BLaER1 treated with 17β-estradiol and CSF1 and Interleukin-3, amounts not matched to agents 10 nM and 100 nM (cell line): ENCODE results near the gene PDE11A.

Experiments
- H3K27ac ChIP-seq, 11 experiments: shearing (Covaris generic); formaldehyde crosslinking; 2 replicates each; pipeline ENCODE4 v1.8.1; 2022
- H3K27me3 ChIP-seq, 11 experiments: shearing (Covaris generic); formaldehyde crosslinking; 2 replicates each; pipeline ENCODE4 v1.8.1; 2022
- H3K36me3 ChIP-seq, 11 experiments: shearing (Covaris generic); formaldehyde crosslinking; 2 replicates each; pipeline ENCODE4 v1.8.1; 2022
- H3K4me1 ChIP-seq, 10 experiments: shearing (Covaris generic); formaldehyde crosslinking; 2 replicates each; pipeline ENCODE4 v1.8.1; 2022
- H3K4me2 ChIP-seq, 11 experiments: shearing (Covaris generic); formaldehyde crosslinking; 2 replicates each; pipeline ENCODE4 v1.8.1; 2022
- H3K4me3 ChIP-seq, 10 experiments: shearing (Covaris generic); formaldehyde crosslinking; 2 replicates each; pipeline ENCODE4 v1.8.1; 2022
- H3K9ac ChIP-seq, 11 experiments: shearing (Covaris generic); formaldehyde crosslinking; 2 replicates each; pipeline ENCODE4 v1.8.1; 2022
- H3K9me3 ChIP-seq, 11 experiments: shearing (Covaris generic); formaldehyde crosslinking; replicated peaks in 1 of 11; 2 replicates each; pipeline ENCODE4 v1.8.1; 2022
- H4K20me1 ChIP-seq, 11 experiments: shearing (Covaris generic); formaldehyde crosslinking; 2 replicates each; pipeline ENCODE4 v1.8.1; 2022
- Cebpa-rat ChIP-seq, 11 experiments: shearing (Covaris generic); IDR thresholded peaks; 2 replicates each; pipeline ENCODE4 v1.8.1; 2022

PDE11A gene

GRCh38 chr2:177649568-177650518 lies 422.7 kb downstream of the PDE11A start:
- Histone ChIP-seq H3K4me2 (no peak overlapping the region), H3K4me3 (no peak overlapping the region), H3K27me3 (no peaks in the 10 kb centered on the region), H3K27ac (no peak overlapping the region), H3K9me3 (peaks cover 0 to 5% (median 2%) of the 10 kb centered on the region in 11 experiments; a peak in 7 of 22 replicates), H3K4me1 (peaks cover 0 to 16% (median 5%) of the 10 kb centered on the region in 10 experiments; a peak in 6 of 20 replicates), H4K20me1 (no peaks in the 10 kb centered on the region), H3K9ac (no peak overlapping the region), H3K36me3 (no peaks in the 10 kb centered on the region)
- no peak for TF ChIP-seq Cebpa-rat (IDR thresholded peaks at IDR 0.05)

- Histone ChIP-seq H3K4me1 (peaks cover 0 to 16% (median 5%) of the 10 kb centered on the region in 10 experiments; a peak in 6 of 20 replicates), H3K27me3 (no peaks in the 10 kb centered on the region), H3K4me3 (no peak overlapping the region), H3K9me3 (peaks cover 18 to 34% (median 25%) of the 10 kb centered on the region in 11 experiments; a peak in 21 of 22 replicates), H3K36me3 (no peaks in the 10 kb centered on the region), H3K9ac (no peak overlapping the region), H3K4me2 (no peak overlapping the region), H3K27ac (no peak overlapping the region), H4K20me1 (no peaks in the 10 kb centered on the region)
- TF ChIP-seq Cebpa-rat (IDR thresholded peaks at IDR 0.05) = no peak
These were observed 425.8 kb downstream of the PDE11A start for GRCh38 chr2:177646791-177647190.

DNA sequence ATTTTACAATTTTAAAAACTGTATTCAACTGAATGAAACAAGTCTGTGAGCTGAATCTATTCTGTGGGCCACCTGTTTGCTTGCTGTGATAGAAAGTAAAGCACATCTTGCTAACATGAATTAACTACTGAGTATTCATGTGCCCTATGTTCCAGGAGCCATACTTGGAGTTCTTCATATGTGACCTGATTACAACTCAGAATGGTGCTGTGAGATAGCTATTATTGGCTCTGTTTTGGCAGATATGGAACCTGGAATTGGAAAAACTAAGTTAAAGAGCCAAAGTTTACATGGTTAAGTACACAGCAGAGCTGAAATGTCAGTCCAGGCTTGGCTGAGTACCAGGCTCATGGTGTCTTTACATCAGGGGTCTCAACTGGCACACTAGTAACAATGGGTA lies 426.3 kb downstream of the PDE11A start:
- no peak overlapping the region for H3K27ac ChIP-seq
- H3K9me3 ChIP-seq = peaks cover 18 to 34% (median 25%) of the 10 kb centered on the region in 11 experiments; a peak in 21 of 22 replicates
- TF ChIP-seq Cebpa-rat (IDR thresholded peaks at IDR 0.05) = no peak
- no peak overlapping the region for H3K9ac ChIP-seq
- H3K36me3 ChIP-seq = no peaks in the 10 kb centered on the region
- H4K20me1 ChIP-seq = no peaks in the 10 kb centered on the region
- H3K4me3 ChIP-seq = no peak overlapping the region
- H3K4me2 ChIP-seq = peak overlapping the region in 4 of 11 experiments; percentile 4 to 41 (median 18); a peak in 4 of 22 replicates
- peaks cover 0 to 16% (median 5%) of the 10 kb centered on the region in 10 experiments; a peak in 6 of 20 replicates for H3K4me1 ChIP-seq
- no peaks in the 10 kb centered on the region for H3K27me3 ChIP-seq

- Histone ChIP-seq H3K36me3 (no peaks in the 10 kb centered on the region), H3K27ac (no peak overlapping the region), H4K20me1 (no peaks in the 10 kb centered on the region), H3K4me1 (peaks cover 0 to 41% (median 13%) of the 10 kb centered on the region in 10 experiments; a peak in 11 of 20 replicates), H3K9me3 (peaks cover 18 to 40% (median 25%) of the 10 kb centered on the region in 11 experiments; a peak in 21 of 22 replicates), H3K9ac (no peak overlapping the region), H3K4me2 (no peak overlapping the region), H3K27me3 (no peaks in the 10 kb centered on the region), H3K4me3 (no peak overlapping the region)
- no peak for TF ChIP-seq Cebpa-rat (IDR thresholded peaks at IDR 0.05)
These were observed 431.2 kb downstream of the PDE11A start for GRCh38 chr2:177641331-177641730.

DNA sequence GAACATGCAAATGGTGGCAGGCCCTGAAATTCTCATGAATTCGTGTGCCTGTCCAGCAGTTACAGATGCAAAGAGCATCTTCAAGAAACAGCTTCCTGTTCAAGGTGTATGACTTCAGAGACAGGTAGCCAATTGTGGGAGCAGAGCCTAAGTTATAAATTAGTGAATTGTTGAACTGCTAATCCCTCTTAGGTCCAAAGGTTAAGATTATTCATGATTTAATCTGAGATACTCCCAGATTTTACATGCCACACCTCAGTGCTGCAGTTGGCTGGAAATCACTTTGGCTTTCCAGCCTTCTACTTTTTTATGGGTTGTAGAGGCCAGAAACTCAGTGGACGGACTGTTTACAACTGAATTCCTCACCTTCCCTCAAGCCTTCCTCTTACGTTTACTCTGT lies 432.2 kb downstream of the PDE11A start:
- H3K4me1 ChIP-seq = peaks cover 0 to 41% (median 7%) of the 10 kb centered on the region in 10 experiments; a peak in 11 of 20 replicates
- H3K4me2 ChIP-seq = no peak overlapping the region
- no peaks in the 10 kb centered on the region for H3K27me3 ChIP-seq
- TF ChIP-seq Cebpa-rat (IDR thresholded peaks at IDR 0.05) = no peak
- no peak overlapping the region for H3K4me3 ChIP-seq
- no peak overlapping the region for H3K27ac ChIP-seq
- no peaks in the 10 kb centered on the region for H4K20me1 ChIP-seq
- H3K36me3 ChIP-seq = no peaks in the 10 kb centered on the region
- H3K9ac ChIP-seq = no peak overlapping the region
- H3K9me3 ChIP-seq = peaks cover 18 to 40% (median 25%) of the 10 kb centered on the region in 11 experiments; a peak in 21 of 22 replicates

- Histone ChIP-seq H3K27ac (no peak overlapping the region), H3K27me3 (no peaks in the 10 kb centered on the region), H3K9me3 (peaks cover 16 to 31% (median 21%) of the 10 kb centered on the region in 11 experiments; a peak in 21 of 22 replicates), H3K4me2 (peak overlapping the region in 5 of 11 experiments; percentile 3 to 42 (median 39); a peak in 7 of 22 replicates), H3K9ac (no peak overlapping the region), H3K4me3 (no peak overlapping the region), H4K20me1 (no peaks in the 10 kb centered on the region), H3K36me3 (no peaks in the 10 kb centered on the region), H3K4me1 (peaks cover 0 to 46% (median 16%) of the 10 kb centered on the region in 10 experiments; a peak in 14 of 20 replicates)
- TF ChIP-seq Cebpa-rat (IDR thresholded peaks at IDR 0.05) = no peak
These were observed 433.2 kb downstream of the PDE11A start for GRCh38 chr2:177639262-177639914.

GRCh38 chr2:177638507-177638906 lies 434.1 kb downstream of the PDE11A start:
- H3K36me3 ChIP-seq = no peaks in the 10 kb centered on the region
- TF ChIP-seq Cebpa-rat (IDR thresholded peaks at IDR 0.05) = no peak
- H3K9ac ChIP-seq = no peak overlapping the region
- H3K4me3 ChIP-seq = no peak overlapping the region
- H4K20me1 ChIP-seq = no peaks in the 10 kb centered on the region
- H3K4me1 ChIP-seq = peaks cover 0 to 55% (median 24%) of the 10 kb centered on the region in 10 experiments; a peak in 16 of 20 replicates
- H3K27me3 ChIP-seq = no peaks in the 10 kb centered on the region
- no peak overlapping the region for H3K27ac ChIP-seq
- no peak overlapping the region; a peak in 1 of 22 replicates for H3K4me2 ChIP-seq
- peaks cover 9 to 22% (median 12%) of the 10 kb centered on the region in 11 experiments; a peak in 20 of 22 replicates for H3K9me3 ChIP-seq

- Histone ChIP-seq H3K27ac (no peak overlapping the region), H3K4me1 (peaks cover 9 to 72% (median 35%) of the 10 kb centered on the region in 10 experiments; a peak in 19 of 20 replicates)
- TF ChIP-seq Cebpa-rat (IDR thresholded peaks at IDR 0.05) = no peak
These were observed 435.9 kb downstream of the PDE11A start for GRCh38 chr2:177636672-177637071.

More at GRCh38 chr2:177636672-177637071, 435.9 kb downstream of the PDE11A start:
- H3K9ac ChIP-seq = no peak overlapping the region
- no peaks in the 10 kb centered on the region for H3K27me3 ChIP-seq
- peak overlapping the region in 2 of 11 experiments; percentile 25 to 29; a peak in 4 of 22 replicates for H3K4me2 ChIP-seq
- no peak overlapping the region for H3K4me3 ChIP-seq
- H3K9me3 ChIP-seq = peaks cover 0 to 12% (median 0%) of the 10 kb centered on the region in 11 experiments; a peak in 5 of 22 replicates
- no peaks in the 10 kb centered on the region for H4K20me1 ChIP-seq
- H3K36me3 ChIP-seq = no peaks in the 10 kb centered on the region
